ENCODE results near the gene ZNF358.
A peak's percentile ranks its signal among the peaks of the same experiment; 100 is the strongest.

Gene ZNF358

GRCh38 chr19:7516878-7517277 is 975 bp downstream of the ZNF358 start:
- no peak overlapping the region for H3K4me3 ChIP-seq (ENCODE audit: low read depth, low read length)
- TF ChIP-seq CTCF (IDR thresholded peaks at IDR 0.05; ENCODE audit: insufficient read depth, low read depth, low read length, missing control alignments), result no peak
- no peak for DNase-seq (ENCODE audit: low read depth)

- no peak overlapping the region for H3K4me3 ChIP-seq (ENCODE audit: low read depth, low read length)
- no peak for TF ChIP-seq CTCF (IDR thresholded peaks at IDR 0.05; ENCODE audit: insufficient read depth, low read depth, low read length, missing control alignments)
- DNase-seq (ENCODE audit: low read depth), result no peak
These were observed 3.6 kb downstream of the ZNF358 start for GRCh38 chr19:7519361-7520130.

DNA sequence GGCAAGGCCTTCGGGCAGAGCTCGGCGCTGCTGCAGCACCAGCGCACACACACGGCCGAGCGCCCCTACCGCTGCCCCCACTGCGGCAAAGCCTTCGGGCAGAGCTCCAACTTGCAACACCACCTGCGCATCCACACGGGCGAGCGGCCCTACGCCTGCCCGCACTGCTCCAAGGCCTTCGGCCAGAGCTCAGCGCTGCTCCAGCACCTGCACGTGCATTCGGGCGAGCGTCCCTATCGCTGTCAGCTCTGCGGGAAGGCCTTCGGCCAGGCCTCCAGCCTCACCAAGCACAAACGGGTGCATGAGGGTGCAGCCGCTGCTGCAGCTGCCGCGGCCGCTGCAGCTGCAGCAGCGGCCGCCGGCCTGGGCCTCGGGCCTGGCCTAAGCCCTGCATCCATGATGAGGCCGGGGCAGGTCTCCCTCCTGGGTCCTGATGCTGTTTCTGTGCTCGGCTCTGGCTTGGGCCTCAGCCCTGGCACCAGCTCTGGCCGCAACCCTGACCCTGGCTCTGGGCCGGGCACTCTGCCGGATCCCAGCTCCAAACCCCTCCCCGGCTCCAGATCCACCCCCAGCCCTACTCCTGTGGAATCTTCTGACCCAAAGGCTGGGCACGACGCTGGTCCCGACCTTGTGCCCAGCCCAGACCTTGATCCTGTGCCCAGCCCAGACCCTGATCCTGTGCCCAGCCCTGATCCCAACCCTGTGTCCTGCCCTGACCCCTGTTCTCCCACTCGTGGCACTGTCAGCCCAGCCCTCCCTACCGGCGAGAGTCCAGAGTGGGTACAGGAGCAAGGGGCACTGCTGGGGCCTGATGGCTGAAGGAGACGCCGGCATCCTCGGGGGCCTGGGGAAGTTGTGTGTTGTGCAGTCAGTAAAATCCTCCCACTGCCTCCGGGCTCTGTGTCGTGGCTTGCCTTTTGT is 4.5 kb downstream of the ZNF358 start:
- H3K4me3 ChIP-seq (ENCODE audit: low read depth, low read length), result no peak overlapping the region
- DNase-seq (ENCODE audit: low read depth), result no peak
- TF ChIP-seq CTCF (IDR thresholded peaks at IDR 0.05; ENCODE audit: insufficient read depth, low read depth, low read length, missing control alignments), result no peak

- TF ChIP-seq CTCF (IDR thresholded peaks at IDR 0.05; ENCODE audit: insufficient read depth, low read depth, low read length, missing control alignments), result no peak
- no peak for DNase-seq (ENCODE audit: low read depth)
- H3K4me3 ChIP-seq (ENCODE audit: low read depth, low read length), result no peak overlapping the region
These were observed 5.7 kb downstream of the ZNF358 start for GRCh38 chr19:7521551-7522071.

DNA sequence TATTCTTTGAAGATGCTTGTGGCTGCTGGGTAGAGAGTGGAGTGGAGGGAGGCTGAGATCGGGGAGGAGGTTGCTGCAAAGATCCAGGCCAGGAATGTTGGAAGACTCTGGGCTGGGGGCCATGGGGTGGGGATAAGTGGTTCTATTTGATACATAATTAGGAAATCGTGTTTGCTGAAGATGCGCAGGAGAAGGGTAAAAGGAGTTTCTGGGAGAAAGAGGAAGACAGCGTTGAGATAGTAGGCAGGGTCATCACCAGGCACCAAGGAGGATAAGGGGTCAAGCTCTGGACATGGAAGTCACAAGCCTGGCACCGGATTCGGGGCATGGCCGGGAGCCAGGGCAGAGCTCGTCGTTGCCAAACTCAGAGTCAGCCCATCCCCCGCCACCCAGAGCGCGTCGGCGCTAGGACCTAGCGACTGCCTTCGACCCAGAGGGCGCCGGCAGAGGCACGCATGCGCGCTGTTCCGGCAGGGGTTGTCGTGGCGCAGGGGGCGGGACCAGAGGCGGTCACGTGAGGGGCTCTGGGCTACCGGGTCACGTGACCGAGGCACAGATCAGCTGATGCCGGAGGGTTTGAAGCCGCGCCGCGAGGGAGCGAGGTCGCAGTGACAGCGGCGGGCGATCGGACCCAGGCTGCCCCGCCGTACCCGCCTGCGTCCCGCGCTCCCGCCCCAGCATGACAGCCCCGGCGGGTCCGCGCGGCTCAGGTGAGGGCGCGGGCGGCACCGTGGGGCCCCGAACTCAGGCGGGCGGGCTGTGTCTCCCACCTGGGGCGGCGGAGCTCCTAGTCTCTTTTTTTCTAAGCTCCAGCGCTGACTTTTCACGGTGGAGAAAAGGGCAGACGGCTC is 6.4 kb downstream of the ZNF358 start, which contains the start of gene MCOLN1:
Gene MCOLN1, plus strand, starts transcription at position 553 of the 851 bp plus-strand sequence. Its CDS starts 127 bp downstream, at position 680.
- H3K4me3 ChIP-seq (ENCODE audit: low read depth, low read length), result peak within 1 kb of the TSS; percentile 63
- no peak for TF ChIP-seq CTCF (IDR thresholded peaks at IDR 0.05; ENCODE audit: insufficient read depth, low read depth, low read length, missing control alignments)
- DNase-seq (ENCODE audit: low read depth), result peak; percentile 99
